Bronchial epithelial cell (primary cell): Measurements from ENCODE around the gene C10orf67. TPM values are rescaled to one million over a fixed set of nuclear protein-coding genes. Genes with fewer than 3 reads are reported as not detected.

ENCODE experiments used
- DNase-seq: peaks from one replicate; pipeline ENCODE4 v3.0.0-alpha.2; 2010; ENCODE audit warnings: low read depth
- FAIRE-seq: peaks from 2 replicates; lab custom pipeline; 2011; peaks lifted over from hg19 to GRCh38; lab: Jason Lieb, UNC
- H3K27me3 ChIP-seq: 2 replicates; pipeline ENCODE4 v1.5.1; 2011; ENCODE audit warnings: low read length; ENCODE audit not compliant: control insufficient read depth, insufficient read depth
- H3K36me3 ChIP-seq: 2 replicates; pipeline ENCODE4 v1.5.1; 2011; ENCODE audit warnings: low read length; ENCODE audit not compliant: control insufficient read depth, insufficient read depth
- H3K4me3 ChIP-seq: 2 replicates; pipeline ENCODE4 v1.5.1; 2011; ENCODE audit warnings: mild to moderate bottlenecking, low read depth, low read length, control low read depth
- total RNA-seq: library from RNA; depleted of rRNA; stranded (reverse); fragments of >200 nt; gene quantifications from 2 replicates; pipeline ENCODE4 v1.2.1, GENCODE V29; 2014
- TF ChIP-seq, protein P1 (sequence below): IDR thresholded peaks from 2 replicates; pipeline ENCODE4 v1.5.1; 2011; ENCODE audit warnings: mild to moderate bottlenecking, moderate library complexity, low read length, control low read depth, inconsistent platforms; ENCODE audit not compliant: insufficient read depth, severe bottlenecking

C10orf67 gene
- total RNA-seq, 1 donor from 2014 or later = not detected

DNA sequence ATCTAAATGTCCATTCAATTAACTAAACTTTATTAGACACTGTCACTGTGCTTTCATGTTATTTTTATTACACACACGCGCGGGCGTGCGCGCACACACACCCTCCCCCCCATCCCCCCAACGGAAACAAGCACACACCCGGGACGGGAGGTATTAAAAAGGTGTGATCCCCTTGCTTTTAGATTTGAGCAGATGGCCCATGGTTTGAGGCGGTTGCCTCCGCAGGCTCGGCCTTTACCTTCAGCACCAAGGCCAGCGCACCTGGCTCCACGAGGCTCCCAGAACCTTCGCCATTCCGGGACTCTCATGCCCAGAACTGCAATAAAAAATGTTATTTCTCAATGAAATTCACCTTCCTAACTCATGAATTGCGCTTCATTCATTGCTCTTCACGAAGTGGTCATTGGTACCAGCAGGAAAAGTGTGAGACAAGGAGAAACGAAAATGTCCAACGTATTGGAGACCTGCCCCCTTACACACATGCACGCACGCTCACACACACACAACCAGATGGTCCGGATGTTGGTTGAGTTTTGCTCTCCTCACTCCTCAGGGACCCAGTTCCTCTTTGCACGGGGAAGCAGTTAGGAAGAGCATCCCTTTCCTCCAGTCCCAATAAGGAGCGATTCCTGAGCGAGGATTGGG lies 173.2 kb downstream of the C10orf67 start:
- DNase-seq (peak; percentile 8), FAIRE-seq (no peak)
- Histone ChIP-seq H3K27me3 (peaks cover 28% of the 10 kb centered on the region), H3K4me3 (no peak overlapping the region), H3K36me3 (no peaks in the 10 kb centered on the region)
- TF ChIP-seq, protein P1, sequence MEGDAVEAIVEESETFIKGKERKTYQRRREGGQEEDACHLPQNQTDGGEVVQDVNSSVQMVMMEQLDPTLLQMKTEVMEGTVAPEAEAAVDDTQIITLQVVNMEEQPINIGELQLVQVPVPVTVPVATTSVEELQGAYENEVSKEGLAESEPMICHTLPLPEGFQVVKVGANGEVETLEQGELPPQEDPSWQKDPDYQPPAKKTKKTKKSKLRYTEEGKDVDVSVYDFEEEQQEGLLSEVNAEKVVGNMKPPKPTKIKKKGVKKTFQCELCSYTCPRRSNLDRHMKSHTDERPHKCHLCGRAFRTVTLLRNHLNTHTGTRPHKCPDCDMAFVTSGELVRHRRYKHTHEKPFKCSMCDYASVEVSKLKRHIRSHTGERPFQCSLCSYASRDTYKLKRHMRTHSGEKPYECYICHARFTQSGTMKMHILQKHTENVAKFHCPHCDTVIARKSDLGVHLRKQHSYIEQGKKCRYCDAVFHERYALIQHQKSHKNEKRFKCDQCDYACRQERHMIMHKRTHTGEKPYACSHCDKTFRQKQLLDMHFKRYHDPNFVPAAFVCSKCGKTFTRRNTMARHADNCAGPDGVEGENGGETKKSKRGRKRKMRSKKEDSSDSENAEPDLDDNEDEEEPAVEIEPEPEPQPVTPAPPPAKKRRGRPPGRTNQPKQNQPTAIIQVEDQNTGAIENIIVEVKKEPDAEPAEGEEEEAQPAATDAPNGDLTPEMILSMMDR = no peak

DNA sequence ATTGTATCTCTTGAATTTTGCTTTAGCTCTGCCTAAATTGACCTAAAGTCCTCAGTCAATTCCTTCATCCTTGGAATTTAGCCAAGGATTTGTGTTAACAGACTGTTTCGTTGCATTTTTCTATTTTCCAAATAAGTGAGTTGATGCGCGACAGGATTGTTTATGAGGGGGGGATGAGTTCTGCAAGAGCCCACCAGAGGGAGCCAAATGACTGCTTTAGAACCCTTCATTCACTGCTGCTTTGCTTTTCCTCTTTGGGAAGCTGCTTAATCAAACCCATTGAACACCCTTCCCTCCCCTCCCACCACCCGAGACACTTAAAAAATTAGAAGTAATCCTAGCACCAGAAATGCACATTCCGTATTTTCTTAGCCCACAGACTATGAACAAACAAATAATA lies 186.2 kb downstream of the C10orf67 start:
- FAIRE-seq (no peak), DNase-seq (peak; percentile 57)
- no peaks in the 10 kb centered on the region for H3K27me3 ChIP-seq
- TF ChIP-seq, protein P1 = peak; percentile 91
- H3K36me3 ChIP-seq = no peaks in the 10 kb centered on the region
- no peak overlapping the region for H3K4me3 ChIP-seq

DNA sequence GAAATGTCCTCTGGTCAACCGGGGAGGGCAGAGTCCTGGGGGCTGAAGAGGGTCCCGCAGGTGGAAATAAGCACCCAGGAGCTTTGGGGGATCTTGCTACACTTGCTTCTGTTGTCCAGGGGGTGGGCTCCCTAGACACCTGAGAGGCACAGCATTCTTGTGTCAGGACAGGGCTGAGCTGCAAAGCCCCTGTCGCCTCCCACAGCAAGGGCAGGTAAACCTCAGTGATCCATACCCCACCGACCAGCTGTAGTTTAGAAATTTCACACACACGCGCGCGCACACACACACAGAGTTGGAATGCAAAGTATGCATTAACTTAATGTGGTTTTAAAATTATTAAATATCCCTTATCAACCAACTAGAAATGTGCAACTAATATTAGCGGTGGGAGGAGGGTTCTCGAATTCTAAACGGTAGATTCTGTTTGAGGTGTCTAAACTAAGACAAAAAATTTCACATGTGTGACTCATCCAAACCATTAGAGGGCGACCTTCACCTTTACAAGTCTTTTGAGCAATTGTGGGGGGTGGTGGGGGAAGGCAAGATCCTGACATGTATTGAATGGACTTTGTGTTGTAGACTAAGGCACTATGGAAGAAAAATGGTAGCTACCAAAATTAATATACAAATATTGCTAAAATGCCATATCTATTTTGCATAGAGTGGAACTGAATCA lies 186.8 kb downstream of the C10orf67 start:
- Histone ChIP-seq H3K4me3 (no peak overlapping the region), H3K27me3 (no peaks in the 10 kb centered on the region), H3K36me3 (no peaks in the 10 kb centered on the region)
- TF ChIP-seq, protein P1 = peak; percentile 37
- FAIRE-seq = no peak
- DNase-seq = peak; percentile 52

DNA sequence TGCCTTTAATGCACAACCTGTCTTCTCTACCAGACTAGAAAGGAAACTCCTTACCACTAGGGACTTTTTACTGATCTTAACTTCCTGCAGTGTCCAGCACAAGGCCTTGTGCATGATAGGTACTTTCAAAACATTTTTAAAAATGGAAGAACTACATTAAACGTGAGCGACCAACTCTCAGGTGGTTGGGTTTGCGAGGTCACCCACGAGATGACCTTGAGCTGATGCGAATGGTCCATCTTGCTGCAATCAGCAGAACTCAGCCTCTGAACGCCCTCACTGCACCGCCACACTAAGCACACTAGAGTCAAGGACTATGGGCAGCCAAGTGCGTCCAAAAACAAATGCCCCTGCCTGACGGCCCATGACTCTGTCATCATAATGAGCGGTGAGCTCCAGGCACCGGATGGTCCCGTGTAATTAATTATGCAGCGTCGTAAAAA lies 187.3 kb downstream of the C10orf67 start:
- Histone ChIP-seq H3K27me3 (no peaks in the 10 kb centered on the region), H3K4me3 (no peak overlapping the region), H3K36me3 (no peaks in the 10 kb centered on the region)
- TF ChIP-seq, protein P1 = no peak
- DNase-seq = no peak
- no peak for FAIRE-seq

DNA sequence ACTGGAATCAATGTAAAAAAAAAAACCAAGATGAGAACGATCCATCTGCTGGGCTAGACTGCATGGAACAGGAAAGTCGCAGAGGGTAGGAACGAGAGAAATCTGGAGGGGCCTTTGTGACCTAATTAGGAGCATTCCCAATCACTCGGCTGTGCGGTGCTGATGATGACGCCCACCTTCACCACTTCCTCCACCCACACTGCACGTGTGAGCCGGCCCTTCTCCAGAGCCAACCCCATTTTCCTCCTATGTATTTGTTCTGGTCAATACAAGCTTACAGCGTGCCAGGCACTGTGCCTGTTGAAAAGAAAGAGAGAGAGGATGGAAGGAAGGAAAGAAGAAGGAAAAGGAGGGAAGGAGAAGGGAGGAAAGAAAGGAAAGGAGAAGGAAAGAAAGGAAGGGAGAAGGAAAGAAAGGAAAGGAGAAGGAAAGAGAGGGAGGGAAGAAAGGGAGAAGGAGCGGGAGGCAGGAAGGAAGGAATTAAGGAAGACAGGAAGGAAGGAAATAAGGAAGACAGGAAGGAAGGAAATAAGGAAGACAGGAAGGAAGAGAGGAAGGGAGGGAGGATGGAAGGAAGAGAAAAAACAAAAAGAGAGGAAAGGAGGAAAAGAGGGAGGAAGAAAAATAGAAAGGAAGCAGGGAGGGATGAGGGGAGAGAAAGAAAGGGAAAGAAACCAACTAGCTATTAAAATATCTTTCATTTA lies 188.0 kb downstream of the C10orf67 start:
- Histone ChIP-seq H3K27me3 (no peaks in the 10 kb centered on the region), H3K4me3 (no peak overlapping the region), H3K36me3 (no peaks in the 10 kb centered on the region)
- TF ChIP-seq, protein P1 = no peak
- FAIRE-seq (no peak), DNase-seq (no peak)
